Suprapubic skin (tissue), 4 donors: ENCODE results near the gene CDK5RAP2. TPM values are rescaled to one million over a fixed set of nuclear protein-coding genes. Genes with fewer than 3 reads are reported as not detected.

Experiments used
- DNase-seq, 2 donors: peaks; one replicate each; pipeline ENCODE4 v3.0.0-alpha.2; 2019; ENCODE audit warnings: low spot score in 2 of 2
- H3K27ac ChIP-seq: fragments of 200-600 bp; sonication (generic); one replicate; pipeline ENCODE4 v1.5.1; 2019
- H3K27me3 ChIP-seq: fragments of 200-600 bp; sonication (generic); one replicate; pipeline ENCODE4 v1.5.1; 2019
- H3K36me3 ChIP-seq: fragments of 200-600 bp; sonication (generic); one replicate; pipeline ENCODE4 v1.5.1; 2019
- H3K4me1 ChIP-seq: fragments of 200-600 bp; sonication (generic); one replicate; pipeline ENCODE4 v1.5.1; 2019
- H3K4me3 ChIP-seq: fragments of 200-600 bp; sonication (generic); one replicate; pipeline ENCODE4 v1.5.1; 2019; ENCODE audit warnings: mild to moderate bottlenecking
- H3K9me3 ChIP-seq: fragments of 200-600 bp; sonication (generic); one replicate; pipeline ENCODE4 v1.5.1; 2019
- EP300 ChIP-seq: sonication (generic); formaldehyde crosslinking; IDR thresholded peaks from one replicate; pipeline ENCODE4 v1.6.1; 2017; ENCODE audit warnings: antibody characterized with exemption
- POLR2A ChIP-seq, 2 donors: fragments of 450-650 bp; IDR thresholded peaks; one replicate each; pipeline ENCODE4 v1.6.1; 2017; ENCODE audit warnings: antibody characterized with exemption in 2 of 2, mild to moderate bottlenecking in 2 of 2, moderate library complexity in 2 of 2
- POLR2AphosphoS5 ChIP-seq, 3 donors: sonication (generic); formaldehyde crosslinking; IDR thresholded peaks; one replicate each; pipeline ENCODE4 v1.6.1; 2017; ENCODE audit warnings: antibody characterized with exemption in 3 of 3
- WGBS: methylation state at CpG from one replicate; pipeline ENCODE4 v1.1.5; 2018; 5-methylcytosine and 5-hydroxymethylcytosine counted together
- total RNA-seq, 4 donors: library from RNA; depleted of rRNA; stranded (reverse); fragments of >200 nt; gene quantifications; one replicate each; pipeline ENCODE4 v1.1.0, GENCODE V29; 2016
- TF ChIP-seq, protein P1 (sequence below), 2 donors: fragments of 200-600 bp in 1 of 2; fragments of 450-650 bp in 1 of 2; sonication (generic) in 1 of 2; IDR thresholded peaks; one replicate each; pipeline ENCODE4 v1.5.1; 2016 to 2019; ENCODE audit warnings: antibody characterized with exemption in 2 of 2, mild to moderate bottlenecking in 1 of 2, moderate library complexity in 1 of 2

Gene CDK5RAP2
- total RNA-seq, 4 donors from 2014 or later: 60.1 to 105 (median 64.3) TPM

DNA sequence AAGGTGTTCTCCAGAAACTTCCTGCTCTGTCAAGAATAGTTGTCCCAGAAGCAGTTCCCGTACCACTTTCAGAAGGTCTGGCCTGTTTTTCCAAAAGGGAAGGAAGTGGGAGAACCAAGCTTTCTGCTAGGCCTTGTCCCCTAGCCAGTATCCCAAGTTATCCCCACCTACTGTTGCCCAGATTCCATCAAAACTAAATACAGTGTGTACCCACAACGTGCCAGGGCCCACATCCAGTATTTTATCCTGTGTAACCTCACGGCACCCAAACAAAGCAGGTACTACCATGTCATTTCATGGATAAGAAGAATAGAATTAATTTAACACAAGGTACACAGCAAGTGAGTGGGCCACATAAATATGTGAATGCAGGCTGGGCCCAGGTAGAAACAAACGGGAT lies 126.2 kb downstream of the CDK5RAP2 start:
- no peak overlapping the region for H3K4me3 ChIP-seq
- no peak overlapping the region for H3K27ac ChIP-seq
- peaks cover 67% of the 10 kb centered on the region for H3K36me3 ChIP-seq
- TF ChIP-seq POLR2AphosphoS5 (IDR thresholded peaks at IDR 0.05) (no peak), POLR2A (IDR thresholded peaks at IDR 0.05) (no peak), EP300 (no peak)
- TF ChIP-seq, protein P1, sequence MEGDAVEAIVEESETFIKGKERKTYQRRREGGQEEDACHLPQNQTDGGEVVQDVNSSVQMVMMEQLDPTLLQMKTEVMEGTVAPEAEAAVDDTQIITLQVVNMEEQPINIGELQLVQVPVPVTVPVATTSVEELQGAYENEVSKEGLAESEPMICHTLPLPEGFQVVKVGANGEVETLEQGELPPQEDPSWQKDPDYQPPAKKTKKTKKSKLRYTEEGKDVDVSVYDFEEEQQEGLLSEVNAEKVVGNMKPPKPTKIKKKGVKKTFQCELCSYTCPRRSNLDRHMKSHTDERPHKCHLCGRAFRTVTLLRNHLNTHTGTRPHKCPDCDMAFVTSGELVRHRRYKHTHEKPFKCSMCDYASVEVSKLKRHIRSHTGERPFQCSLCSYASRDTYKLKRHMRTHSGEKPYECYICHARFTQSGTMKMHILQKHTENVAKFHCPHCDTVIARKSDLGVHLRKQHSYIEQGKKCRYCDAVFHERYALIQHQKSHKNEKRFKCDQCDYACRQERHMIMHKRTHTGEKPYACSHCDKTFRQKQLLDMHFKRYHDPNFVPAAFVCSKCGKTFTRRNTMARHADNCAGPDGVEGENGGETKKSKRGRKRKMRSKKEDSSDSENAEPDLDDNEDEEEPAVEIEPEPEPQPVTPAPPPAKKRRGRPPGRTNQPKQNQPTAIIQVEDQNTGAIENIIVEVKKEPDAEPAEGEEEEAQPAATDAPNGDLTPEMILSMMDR (IDR thresholded peaks at IDR 0.05): no peak
- H3K9me3 ChIP-seq: no peaks in the 10 kb centered on the region
- no peak for DNase-seq
- no peaks in the 10 kb centered on the region for H3K4me1 ChIP-seq
- 97% methylated on average over 4 of the region's 4 CpGs for WGBS
- no peaks in the 10 kb centered on the region for H3K27me3 ChIP-seq

DNA sequence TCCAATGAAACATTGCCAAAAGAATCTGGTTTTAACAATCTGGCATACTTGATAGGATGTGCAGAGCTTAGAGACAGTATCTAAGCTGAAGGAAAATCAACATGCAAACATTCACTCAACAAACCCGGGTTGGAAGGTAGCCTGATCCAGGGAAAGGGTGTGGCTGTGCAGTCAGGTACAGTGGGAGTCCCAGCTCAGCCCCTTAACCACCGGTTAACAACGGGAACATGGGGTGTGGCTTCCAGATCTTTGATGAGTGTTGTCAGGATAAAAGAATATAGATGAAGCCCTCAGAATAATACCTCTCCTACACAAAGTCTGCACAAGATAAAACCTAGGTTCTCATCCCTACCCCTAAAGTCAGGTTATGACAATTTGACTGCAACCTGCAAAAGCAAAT lies 127.3 kb downstream of the CDK5RAP2 start:
- H3K4me3 ChIP-seq: no peak overlapping the region
- WGBS: 81% methylated on average over 3 of the region's 3 CpGs
- H3K27ac ChIP-seq: no peak overlapping the region
- no peak for DNase-seq
- peaks cover 61% of the 10 kb centered on the region for H3K36me3 ChIP-seq
- no peaks in the 10 kb centered on the region for H3K27me3 ChIP-seq
- H3K4me1 ChIP-seq: no peaks in the 10 kb centered on the region
- H3K9me3 ChIP-seq: no peaks in the 10 kb centered on the region
- TF ChIP-seq POLR2A (IDR thresholded peaks at IDR 0.05) (no peak), POLR2AphosphoS5 (IDR thresholded peaks at IDR 0.05) (no peak), EP300 (no peak)
- TF ChIP-seq, protein P1 (IDR thresholded peaks at IDR 0.05): no peak

DNA sequence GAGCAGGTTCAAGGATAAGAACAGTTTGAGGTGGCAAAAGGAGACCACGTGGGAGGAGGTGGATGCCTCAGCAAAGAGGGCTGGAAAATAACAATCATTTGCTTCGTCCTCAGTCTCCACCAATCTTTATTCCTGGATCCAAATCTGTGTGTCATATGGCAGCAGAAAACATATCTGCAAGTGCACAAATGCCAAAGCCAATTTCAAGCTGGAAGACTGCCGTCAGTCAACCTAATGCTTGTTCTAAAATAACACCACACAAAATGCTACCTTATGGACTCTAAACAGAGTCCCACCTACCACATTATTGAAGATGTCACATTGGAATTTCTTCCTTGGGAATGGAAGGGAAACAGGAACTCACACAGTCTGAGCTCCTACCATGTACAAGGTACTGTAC lies 129.1 kb downstream of the CDK5RAP2 start:
- no peaks in the 10 kb centered on the region for H3K27me3 ChIP-seq
- H3K4me3 ChIP-seq: no peak overlapping the region
- 78% methylated on average over 3 of the region's 3 CpGs for WGBS
- no peak for DNase-seq
- peaks cover 48% of the 10 kb centered on the region for H3K36me3 ChIP-seq
- H3K27ac ChIP-seq: no peak overlapping the region
- no peaks in the 10 kb centered on the region for H3K4me1 ChIP-seq
- TF ChIP-seq POLR2AphosphoS5 (IDR thresholded peaks at IDR 0.05) (no peak), POLR2A (IDR thresholded peaks at IDR 0.05) (no peak)
- no peaks in the 10 kb centered on the region for H3K9me3 ChIP-seq

DNA sequence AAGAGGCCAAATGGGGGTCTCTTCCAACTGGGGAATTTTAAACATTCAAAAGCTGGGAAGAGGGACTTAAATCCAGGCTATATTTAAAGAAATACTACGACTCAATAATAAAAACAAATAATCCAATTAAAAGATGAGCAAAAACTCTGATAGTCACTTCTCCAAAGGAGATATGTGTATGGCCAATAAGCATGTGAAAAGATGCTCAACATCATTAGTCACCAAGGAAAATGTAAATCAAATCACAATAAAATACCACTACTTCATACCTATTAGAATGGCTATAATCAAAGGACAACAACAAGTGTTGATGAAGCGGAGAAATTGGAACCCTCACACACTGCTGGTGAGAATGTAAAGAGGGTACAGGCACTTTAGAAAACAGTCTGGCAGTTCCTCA lies 130.4 kb downstream of the CDK5RAP2 start:
- Histone ChIP-seq H3K9me3 (no peaks in the 10 kb centered on the region), H3K4me3 (no peak overlapping the region), H3K27me3 (no peaks in the 10 kb centered on the region), H3K4me1 (no peaks in the 10 kb centered on the region), H3K36me3 (peaks cover 39% of the 10 kb centered on the region), H3K27ac (no peak overlapping the region)
- DNase-seq: no peak
- TF ChIP-seq, protein P1 (IDR thresholded peaks at IDR 0.05): no peak
- no peak for TF ChIP-seq POLR2A (IDR thresholded peaks at IDR 0.05)
- no peak for TF ChIP-seq EP300
- no peak for TF ChIP-seq POLR2AphosphoS5 (IDR thresholded peaks at IDR 0.05)
- WGBS: 96% methylated on average over 2 of the region's 2 CpGs

DNA sequence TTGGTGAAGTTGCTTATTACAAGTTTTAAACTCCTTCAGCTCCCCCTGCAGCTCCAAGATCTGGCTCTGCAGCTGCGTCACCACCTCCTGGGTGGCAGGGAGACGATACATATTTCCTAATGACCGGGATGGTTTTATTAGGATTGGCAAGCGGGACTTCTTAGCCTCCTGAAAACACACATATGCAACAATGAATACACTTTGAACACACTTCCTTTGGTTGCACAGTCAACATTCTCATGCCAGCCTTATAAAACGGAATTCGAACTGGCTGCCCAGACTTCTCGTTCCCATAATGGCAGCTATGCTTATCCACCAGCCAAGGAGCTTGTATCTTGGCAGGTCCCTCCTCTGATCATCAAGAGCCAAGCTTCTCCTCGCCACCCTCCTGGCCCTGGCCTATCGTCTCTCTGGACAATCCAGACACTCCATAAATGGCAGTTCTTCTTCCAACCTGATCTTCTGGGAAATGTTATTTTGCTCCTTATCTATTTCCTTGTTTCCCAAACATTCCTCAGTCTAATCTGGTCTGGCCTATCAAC lies 131.9 kb downstream of the CDK5RAP2 start:
- WGBS: 92% methylated on average over 9 of the region's 9 CpGs
- TF ChIP-seq, protein P1 (IDR thresholded peaks at IDR 0.05): no peak
- H3K36me3 ChIP-seq: peaks cover 36% of the 10 kb centered on the region
- H3K4me3 ChIP-seq: no peak overlapping the region
- no peak for DNase-seq
- H3K4me1 ChIP-seq: no peaks in the 10 kb centered on the region
- H3K9me3 ChIP-seq: no peaks in the 10 kb centered on the region
- no peak overlapping the region for H3K27ac ChIP-seq
- H3K27me3 ChIP-seq: no peaks in the 10 kb centered on the region

DNA sequence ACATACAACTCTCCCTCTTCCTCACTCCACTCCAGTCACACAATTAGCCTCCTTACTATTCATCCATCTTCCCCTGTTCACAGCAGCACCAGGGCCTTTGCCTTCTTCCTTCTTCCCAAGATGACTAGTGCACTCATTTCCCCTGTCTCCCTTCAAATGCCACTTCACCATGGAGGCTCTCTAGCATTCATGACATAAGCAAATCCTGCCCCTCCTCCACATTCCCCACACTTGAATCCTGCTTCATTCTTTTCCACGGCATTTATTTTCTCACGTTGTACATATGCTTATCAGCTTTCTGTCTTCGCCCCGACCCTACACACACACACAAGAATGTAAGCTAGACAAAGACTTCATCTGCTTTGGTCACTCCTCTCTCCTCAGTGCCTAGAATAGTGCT lies 133.3 kb downstream of the CDK5RAP2 start:
- Histone ChIP-seq H3K27me3 (no peaks in the 10 kb centered on the region), H3K4me3 (no peak overlapping the region), H3K27ac (no peak overlapping the region), H3K36me3 (peaks cover 40% of the 10 kb centered on the region), H3K4me1 (peaks cover under 1% of the 10 kb centered on the region), H3K9me3 (no peaks in the 10 kb centered on the region)
- DNase-seq: no peak
- 94% methylated on average over 4 of the region's 4 CpGs for whole genome bisulfite sequencing
- TF ChIP-seq, protein P1 (IDR thresholded peaks at IDR 0.05): no peak
- no peak for TF ChIP-seq POLR2A (IDR thresholded peaks at IDR 0.05)
- no peak for TF ChIP-seq EP300
- no peak for TF ChIP-seq POLR2AphosphoS5 (IDR thresholded peaks at IDR 0.05)
